GM19193 (cell line): ENCODE data around the gene PPDPF.

Experiments
- POLR2A ChIP-seq: IDR thresholded peaks from 4 replicates; pipeline ENCODE4 v1.6.1; 2011; ENCODE audit not compliant: insufficient read depth, insufficient read length; ENCODE audit errors: extremely low read depth

PPDPF gene, protein sequence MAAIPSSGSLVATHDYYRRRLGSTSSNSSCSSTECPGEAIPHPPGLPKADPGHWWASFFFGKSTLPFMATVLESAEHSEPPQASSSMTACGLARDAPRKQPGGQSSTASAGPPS

DNA sequence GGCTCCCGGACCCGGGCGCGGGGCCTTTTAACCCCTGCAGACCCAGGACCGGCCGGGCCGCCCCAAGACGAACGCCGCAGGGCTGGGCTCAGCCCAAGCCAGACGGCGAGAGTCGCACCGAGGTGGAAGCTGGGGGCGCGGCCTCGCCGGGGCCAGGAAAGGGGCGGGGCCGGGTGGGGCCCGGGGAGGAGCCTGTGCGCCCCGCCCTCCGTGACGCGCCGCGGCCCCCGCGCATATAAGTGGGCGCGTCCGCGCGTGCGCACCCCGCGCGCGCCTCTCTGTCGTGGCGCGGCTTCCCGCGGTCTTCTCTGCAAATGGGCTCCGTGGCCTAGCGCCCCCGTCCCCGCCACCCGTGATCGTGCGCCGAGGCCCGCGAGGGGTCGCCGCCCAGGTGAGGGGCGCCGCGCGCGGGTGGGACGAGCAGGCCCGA, at the start of gene PPDPF:
TSS of gene PPDPF (plus strand) at position 262 of the 430 bp plus-strand sequence. CDS start 544 bp downstream, outside the sequence.
- TF ChIP-seq POLR2A, result peak; percentile 97

DNA sequence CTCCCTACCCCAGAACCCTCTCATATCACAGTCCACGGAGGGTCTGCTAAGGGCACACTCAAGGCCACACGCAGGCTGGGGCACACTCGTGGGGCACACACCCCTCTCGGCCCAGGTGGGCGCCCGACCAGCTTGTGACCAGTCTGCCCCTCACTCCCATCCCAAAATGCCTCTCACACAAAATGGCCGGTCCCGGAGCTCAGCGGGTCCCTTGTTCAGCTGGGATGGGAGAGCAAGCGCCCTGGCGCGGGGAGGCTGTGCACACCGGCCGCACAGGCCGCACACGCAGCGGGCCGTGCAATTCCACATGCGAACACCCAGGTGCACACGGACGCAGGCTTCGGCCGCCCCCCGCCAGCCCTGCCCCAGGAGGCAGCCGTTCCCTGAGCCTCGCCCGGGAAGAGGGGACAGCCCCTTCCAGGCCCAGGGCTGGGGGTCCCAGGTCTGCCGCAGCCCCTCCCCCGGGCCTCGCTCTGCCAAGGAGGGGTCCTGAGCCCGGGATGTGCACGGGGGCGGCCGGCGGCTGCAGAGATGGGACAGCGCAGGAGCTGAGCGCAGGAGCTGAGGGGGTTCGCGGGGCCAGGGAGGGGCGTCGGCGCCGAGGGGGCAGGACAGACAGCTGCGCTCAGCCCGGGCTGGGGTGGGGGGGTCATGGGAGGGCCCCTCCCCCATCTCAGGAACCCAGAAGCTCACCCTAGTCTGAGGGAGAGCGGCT, 49.4 kb upstream of the PPDPF start:
- no peak for TF ChIP-seq POLR2A

DNA sequence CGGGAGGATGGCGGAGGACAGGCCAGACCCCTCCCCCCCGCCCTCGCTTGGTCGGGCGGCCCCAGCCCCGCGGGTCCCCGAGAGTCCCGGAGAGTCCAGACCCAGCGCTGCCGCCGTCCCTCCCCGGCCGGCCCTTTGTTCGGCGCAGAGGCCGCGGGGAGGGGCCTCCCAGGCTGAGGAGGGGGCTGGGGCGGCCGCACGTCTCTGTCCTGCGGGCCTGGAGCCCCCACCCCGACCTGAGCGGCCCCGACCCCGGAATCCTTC, 48.9 kb upstream of the PPDPF start:
- no peak for TF ChIP-seq POLR2A

DNA sequence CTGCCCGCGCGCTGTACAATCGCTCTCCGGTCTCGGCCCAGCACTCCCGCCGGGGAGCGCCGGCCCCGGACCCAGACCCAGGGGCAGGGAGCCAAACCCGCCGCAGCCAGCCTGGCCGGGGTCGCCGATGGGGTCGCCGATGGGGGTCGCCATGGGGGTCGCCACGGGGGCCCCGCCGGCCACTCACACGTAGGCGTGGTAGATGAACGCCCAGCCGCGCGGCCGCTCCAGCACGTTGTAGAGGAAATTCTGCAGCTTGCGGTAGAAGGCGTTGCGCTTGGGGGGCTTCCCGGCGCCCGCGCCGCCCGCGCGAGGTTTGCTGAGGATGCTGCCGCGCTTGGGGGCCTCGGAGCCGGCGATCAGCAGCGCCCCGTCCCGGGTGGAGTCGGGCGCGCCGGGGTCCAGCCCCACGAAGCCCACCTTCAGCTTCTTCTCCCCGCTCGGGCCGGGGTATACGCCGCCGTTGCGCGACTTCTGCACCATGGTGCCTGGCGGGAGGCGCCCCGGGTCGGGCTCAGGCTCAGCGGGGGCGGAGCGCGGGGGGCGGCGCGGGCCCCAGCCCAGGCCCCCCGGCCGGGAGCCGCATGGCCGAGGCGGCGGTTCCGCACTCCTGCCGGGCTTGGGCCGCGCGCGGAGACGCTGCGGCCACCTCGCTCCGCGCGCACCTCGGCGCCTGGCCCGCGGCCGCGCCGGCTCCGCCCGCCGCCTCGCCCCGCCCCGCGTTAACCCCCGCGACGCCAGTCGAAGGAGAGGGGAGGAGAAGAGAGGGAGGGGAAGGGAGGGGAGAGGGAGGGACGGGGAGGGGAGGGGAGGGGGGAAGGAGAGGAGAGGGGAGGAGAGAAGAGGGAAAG, 48.4 kb upstream of the PPDPF start, which contains the start of gene KCNQ2:
TSS of gene KCNQ2 (minus strand) at position 675 of the 851 bp plus-strand sequence. CDS start at position 483, 192 bp downstream.
- no peak for TF ChIP-seq POLR2A

DNA sequence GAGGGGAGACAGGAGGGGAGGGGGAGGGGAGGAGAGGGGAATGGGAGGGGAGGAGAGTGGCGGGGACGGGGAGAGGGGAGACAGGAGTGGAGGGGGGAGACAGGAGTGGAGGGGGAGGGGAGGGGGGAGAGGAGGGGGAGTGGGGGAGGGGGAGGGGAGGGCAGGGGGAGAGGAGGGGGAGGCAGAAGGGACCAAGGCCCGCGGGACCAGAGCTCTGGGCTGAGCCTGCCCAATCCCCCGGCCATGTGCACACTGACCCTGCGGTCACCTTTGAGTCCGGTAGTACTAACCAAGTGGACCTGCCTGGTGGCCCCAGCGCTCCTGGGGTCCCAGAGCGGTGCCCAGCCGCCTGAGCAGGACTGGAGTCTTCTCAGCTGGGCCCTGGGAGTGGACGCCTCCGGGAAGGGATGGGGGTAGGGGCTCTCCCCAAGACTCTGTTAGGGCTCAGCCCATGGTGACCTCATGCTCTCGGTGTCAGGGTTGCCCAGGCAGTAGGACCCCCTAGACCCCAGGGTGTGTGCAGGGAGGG, 47.6 kb upstream of the PPDPF start:
- no peak for TF ChIP-seq POLR2A

GRCh38 chr20:63473555-63474449, 46.8 kb upstream of the PPDPF start:
- no peak for TF ChIP-seq POLR2A

- TF ChIP-seq POLR2A, result no peak
These were observed 45.4 kb upstream of the PPDPF start for GRCh38 chr20:63475209-63475608.

DNA sequence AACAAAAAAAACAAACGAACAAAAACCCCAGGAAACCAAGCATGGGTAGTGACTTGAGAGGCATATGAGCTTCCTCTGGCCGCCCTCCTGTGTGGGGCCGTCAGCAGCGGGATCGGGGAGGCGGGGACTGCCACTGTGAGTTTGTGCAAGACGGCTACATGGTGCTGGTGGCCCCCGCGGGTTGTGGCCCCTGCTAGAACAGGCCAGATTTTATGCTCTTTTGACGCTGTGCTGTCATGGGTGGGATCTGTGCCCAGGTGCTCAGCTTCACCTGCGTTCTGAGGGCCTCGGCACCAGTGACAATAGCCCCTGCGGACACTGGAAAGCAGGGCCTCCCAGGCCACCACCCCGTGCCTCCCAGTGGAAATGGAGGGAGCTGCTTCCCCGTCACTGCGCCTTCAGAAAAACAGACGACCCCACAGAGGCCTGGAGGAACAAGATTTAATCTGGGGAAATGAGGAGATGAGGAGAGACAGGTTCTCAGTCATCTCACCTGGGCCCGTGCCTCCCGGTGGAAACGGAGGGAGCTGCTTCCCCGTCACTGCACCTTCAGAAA, 43.4 kb upstream of the PPDPF start:
- no peak for TF ChIP-seq POLR2A

DNA sequence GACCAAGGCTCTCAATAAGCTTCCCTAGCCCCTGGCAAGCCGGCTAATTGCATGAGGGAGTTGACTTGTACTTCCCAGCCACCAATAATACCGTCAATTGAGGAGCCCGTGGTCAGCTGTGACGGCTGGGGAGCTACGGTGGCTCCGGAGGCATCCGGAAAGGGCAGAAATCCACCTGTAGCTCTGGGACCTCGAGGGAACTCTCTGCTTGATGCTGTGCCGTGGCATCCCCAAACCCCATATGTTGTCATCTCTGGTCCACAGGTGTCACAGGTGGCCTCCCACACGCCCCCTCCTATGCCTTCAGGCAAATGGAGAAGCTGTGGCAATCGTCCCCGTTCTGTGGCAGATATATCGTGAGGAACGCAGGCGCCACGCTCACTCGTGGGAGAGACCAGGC, 42.6 kb upstream of the PPDPF start:
- no peak for TF ChIP-seq POLR2A

- no peak for TF ChIP-seq POLR2A
These were observed 41.9 kb upstream of the PPDPF start for GRCh38 chr20:63478346-63479302.

GRCh38 chr20:63481503-63481902, 39.1 kb upstream of the PPDPF start:
- TF ChIP-seq POLR2A, result no peak

DNA sequence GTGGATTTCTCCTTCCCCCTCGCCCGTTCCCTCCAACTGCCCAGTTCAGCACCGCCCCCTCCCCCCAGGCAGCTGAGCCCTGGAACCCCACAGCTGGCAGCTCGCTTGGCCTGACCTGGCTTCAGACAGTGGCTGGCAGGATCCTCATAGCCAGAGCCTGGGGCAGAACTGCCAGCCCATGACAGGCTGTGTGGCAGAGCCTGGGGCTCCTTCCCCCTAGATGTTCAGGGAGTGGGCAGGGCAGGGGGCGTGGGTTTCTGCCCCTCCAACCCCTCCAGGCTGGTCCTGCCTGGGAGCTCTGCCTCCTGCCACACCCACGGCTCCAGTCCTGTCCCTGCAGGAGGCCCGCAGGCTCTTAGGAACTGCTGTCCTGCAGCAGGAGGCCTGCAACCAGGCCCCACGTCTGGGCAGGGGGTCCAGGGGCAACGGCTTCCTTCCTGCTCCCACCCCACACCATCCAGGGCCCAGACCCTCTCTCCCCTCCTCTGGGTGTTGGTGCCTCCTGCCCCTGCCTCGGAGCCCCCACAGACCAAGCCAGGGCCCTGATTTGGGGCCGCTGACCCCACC, 38.5 kb upstream of the PPDPF start:
- TF ChIP-seq POLR2A, result no peak

DNA sequence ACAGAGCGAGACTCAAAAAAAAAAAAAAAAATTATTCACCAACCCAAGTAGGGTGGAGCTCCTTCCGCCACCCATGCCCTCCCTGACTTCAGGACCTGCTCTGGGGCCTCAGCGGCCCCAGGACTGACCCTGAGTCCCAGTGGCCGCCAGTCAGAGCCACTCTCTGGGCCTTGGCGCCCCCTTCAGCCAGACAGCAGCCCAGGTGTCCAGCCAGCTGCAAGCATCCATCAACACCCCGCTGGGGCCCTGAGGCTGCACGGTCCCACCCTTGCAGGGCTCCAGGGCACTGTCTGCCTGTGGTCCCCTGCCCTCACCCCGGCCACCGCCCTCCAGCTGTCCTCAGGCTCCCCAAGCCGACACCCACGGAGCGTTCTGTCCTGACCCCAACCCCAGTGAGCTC, 36.7 kb upstream of the PPDPF start:
- no peak for TF ChIP-seq POLR2A
